Heart left ventricle (tissue), 16 donors: ENCODE data around the gene GGNBP2. TPM values are rescaled to one million over a fixed set of nuclear protein-coding genes. Genes with fewer than 3 reads are reported as not detected.

Source experiments
- ATAC-seq, 4 donors: fragments of 200-7000 bp; cut with Tn5 transposase; one replicate each; pipeline ENCODE4 v1.9.1; 2020 to 2022; ENCODE audit warnings: moderate library complexity in 4 of 4, mild to moderate bottlenecking in 3 of 4, moderate number of reproducible peaks in 1 of 4
- DNase-seq, 5 donors: peaks; one replicate each; pipeline ENCODE4 v3.0.0-alpha.2; 2020
- H3K27ac ChIP-seq, 12 donors: fragments of 200-600 bp; sonication (generic) in 4 of 12; one replicate each; pipeline versions ENCODE4 v1.5.0 to v1.8.0; 2016 to 2022; ENCODE audit warnings: mild to moderate bottlenecking in 2 of 12
- H3K27me3 ChIP-seq, 9 donors: fragments of 200-600 bp; sonication (generic) in 2 of 9; one replicate each; pipeline versions ENCODE4 v1.5.1 to v1.8.0; 2016 to 2022; ENCODE audit warnings: mild to moderate bottlenecking in 3 of 9
- H3K36me3 ChIP-seq, 9 donors: fragments of 200-600 bp; sonication (generic) in 2 of 9; one replicate each; pipeline versions ENCODE4 v1.5.0 to v1.8.0; 2018 to 2022; ENCODE audit warnings: mild to moderate bottlenecking in 2 of 9
- H3K4me1 ChIP-seq, 12 donors: fragments of 200-600 bp; sonication (generic) in 4 of 12; one replicate each; pipeline versions ENCODE4 v1.5.0 to v1.8.0; 2016 to 2022; ENCODE audit warnings: mild to moderate bottlenecking in 3 of 12
- H3K4me3 ChIP-seq, 12 donors: fragments of 200-600 bp; sonication (generic) in 4 of 12; one replicate each; pipeline versions ENCODE4 v1.5.0 to v1.8.0; 2017 to 2022; ENCODE audit warnings: mild to moderate bottlenecking in 9 of 12, moderate library complexity in 4 of 12
- H3K9me3 ChIP-seq, 12 donors: fragments of 200-600 bp; sonication (generic) in 4 of 12; one replicate each; pipeline versions ENCODE4 v1.5.0 to v1.8.0; 2016 to 2022; ENCODE audit warnings: mild to moderate bottlenecking in 1 of 12
- CTCF ChIP-seq, 12 donors: fragments of 200-600 bp; sonication (generic) in 4 of 12; IDR thresholded peaks; one replicate each; pipeline versions ENCODE4 v1.5.0 to v1.8.0; 2018 to 2022; ENCODE audit warnings: antibody characterized with exemption in 12 of 12, mild to moderate bottlenecking in 5 of 12
- POLR2A ChIP-seq, 2 donors: fragments of 450-650 bp; IDR thresholded peaks; one replicate each; pipeline ENCODE4 v1.6.1; 2017; ENCODE audit warnings: antibody characterized with exemption in 2 of 2, mild to moderate bottlenecking in 2 of 2, moderate library complexity in 2 of 2
- WGBS, 4 donors: extraction: QIAGEN DNeasy Blood & Tissue Kit in 2 of 4; methylation state at CpG; one replicate each; pipeline versions ENCODE4 v1.1.5 to v1.1.7; 2013 to 2018; 5-methylcytosine and 5-hydroxymethylcytosine counted together
- intact Hi-C, 10 donors: fragments of 100-400 bp; cut with DNase I; formaldehyde crosslinking; loops; one replicate each; pipeline versions ENCODE4 v1.11.1 to v1.14.2; 2022
- polyA plus RNA-seq, 2 donors: library from polyadenylated mRNA; stranded (reverse); fragments of 200-250 nt; gene quantifications; one replicate each; pipeline ENCODE4 v1.2.3, GENCODE V29; 2013
- total RNA-seq, 9 donors: library from RNA; depleted of rRNA in 2 of 9; stranded (reverse); fragments of >200 nt in 2 of 9; fragmentation: NEBNext Ultra II Directional in 3 of 9; extraction: Animal tissue kit (Norgen Biotek cat#: 25700) in 3 of 9; gene quantifications; one replicate each; pipeline versions ENCODE4 v1.1.0 to v1.2.4, GENCODE V29; 2016 to 2023
- donor health status: ischemic (EF 13 %, LVEDD 7.1; RV severe dilation, severe dysfunction).
- donor health status: healthy with polysubstance abuse.
- donor health status: DM: no; HTN: yes; CAD: no.
- donor health status: DM: no; HTN: no; CAD: no.
- donor health status: ischemic (EF 25% LVEDD 6.9; RV normal size, moderate dysfunction).
- donor health status: ischemic (EF 25% LVEDD 5.7; RV mildly dilated, moderate dysfunction).
- donor health status: healthy.
- donor health status: DM: yes; HTN: yes; CAD: no.
- donor health status: ischemic (EF 35%, LVEDD 5.7; RV mildly dilated, moderate dysfunction).
- donor health status: nonischemic (EF 11% LVEDD 7.7; RV severe dilation, severe dysfunction).
- donor health status: DM: yes; HTN: yes; CAD: no.
- donor health status: PGD.
- donor health status: ischemic (EF 29% LVEDD 5.4; RV normal size, mild dysfunction).
- donor health status: nonischemic (EF 23%, LVEDD 6.1; RV moderate dilation, normal function).

GGNBP2 gene
- total and polyA plus RNA-seq, 11 donors, result 27.4 to 62.9 (median 40.5) TPM

- intact Hi-C loops, result no loop called here
- Histone ChIP-seq H3K4me1 (no peaks in the 10 kb centered on the region), H3K27me3 (peaks cover 0 to 50% (median 0%) of the 10 kb centered on the region in 9 donors), H3K4me3 (no peak overlapping the region), H3K27ac (no peak overlapping the region), H3K9me3 (no peaks in the 10 kb centered on the region), H3K36me3 (no peaks in the 10 kb centered on the region)
- 23 to 44% (median 39%) methylated on average over 5 of the region's 5 CpGs for WGBS, 4 donors
- no peak for ATAC-seq
- TF ChIP-seq POLR2A (IDR thresholded peaks at IDR 0.05), result no peak
- peak in 1 of 5 donors; percentile 40 for DNase-seq
Measured at GRCh38 chr17:36614933-36615332, 70.2 kb downstream of the GGNBP2 start.

GRCh38 chr17:36616061-36617029, 71.6 kb downstream of the GGNBP2 start:
- no peak for TF ChIP-seq POLR2A (IDR thresholded peaks at IDR 0.05)
- no peak for TF ChIP-seq CTCF (IDR thresholded peaks at IDR 0.05)
- H3K4me3 ChIP-seq, result no peak overlapping the region
- DNase-seq, result no peak
- H3K4me1 ChIP-seq, result no peaks in the 10 kb centered on the region
- H3K27ac ChIP-seq, result no peak overlapping the region
- ATAC-seq, result no peak
- H3K36me3 ChIP-seq, result no peaks in the 10 kb centered on the region
- H3K9me3 ChIP-seq, result no peaks in the 10 kb centered on the region
- 78 to 84% (median 80%) methylated on average over 15 to 16 of the region's 16 CpGs for WGBS, 4 donors
- H3K27me3 ChIP-seq, result peaks cover 0 to 50% (median 0%) of the 10 kb centered on the region in 9 donors
- intact Hi-C loops, result no loop called here

- Histone ChIP-seq H3K27me3 (peaks cover 0 to 50% (median 0%) of the 10 kb centered on the region in 9 donors), H3K4me1 (no peaks in the 10 kb centered on the region), H3K36me3 (no peaks in the 10 kb centered on the region), H3K9me3 (no peaks in the 10 kb centered on the region), H3K4me3 (no peak overlapping the region), H3K27ac (no peak overlapping the region)
- TF ChIP-seq CTCF (IDR thresholded peaks at IDR 0.05) (no peak), POLR2A (IDR thresholded peaks at IDR 0.05) (no peak)
- 73 to 82% (median 79%) methylated on average over 7 of the region's 7 CpGs for WGBS, 4 donors
- peak in 1 of 5 donors; percentile 33 for DNase-seq
- intact Hi-C loops, result no loop called here
- ATAC-seq, result no peak
Measured at GRCh38 chr17:36617773-36618172, 73.1 kb downstream of the GGNBP2 start.

- Histone ChIP-seq H3K36me3 (no peaks in the 10 kb centered on the region), H3K9me3 (no peaks in the 10 kb centered on the region), H3K4me1 (no peaks in the 10 kb centered on the region), H3K27ac (no peak overlapping the region), H3K27me3 (peaks cover 0 to 11% (median 0%) of the 10 kb centered on the region in 9 donors), H3K4me3 (no peak overlapping the region)
- WGBS, 4 donors, result 65 to 92% (median 84%) methylated on average over 3 of the region's 3 CpGs
- ATAC-seq (no peak), DNase-seq (no peak)
- TF ChIP-seq CTCF (IDR thresholded peaks at IDR 0.05) (no peak), POLR2A (IDR thresholded peaks at IDR 0.05) (no peak)
- intact Hi-C loops, result loop anchor here in 6 of 10 donors (10.0 kb wide), 4 partner anchors 602 to 752 kb away; partner anchors contain the start of gene C17orf78 (in 3 of the 6)
Measured at GRCh38 chr17:36623281-36623680, 78.6 kb downstream of the GGNBP2 start.
